NK-92 treated with Interleukin-12 subunit alpha and Interleukin-12 subunit beta, amount 100 ng/mL, for 24 hours (cell line): ENCODE measurements around the gene EML6.

ENCODE experiments used
- DNase-seq: peaks from one replicate; lab custom pipeline; 2025; lab: John Stamatoyannopoulos, UW

The EML6 gene

GRCh38 chr2:54914637-54915036, 191.2 kb downstream of the EML6 start:
- DNase-seq: no peak

DNA sequence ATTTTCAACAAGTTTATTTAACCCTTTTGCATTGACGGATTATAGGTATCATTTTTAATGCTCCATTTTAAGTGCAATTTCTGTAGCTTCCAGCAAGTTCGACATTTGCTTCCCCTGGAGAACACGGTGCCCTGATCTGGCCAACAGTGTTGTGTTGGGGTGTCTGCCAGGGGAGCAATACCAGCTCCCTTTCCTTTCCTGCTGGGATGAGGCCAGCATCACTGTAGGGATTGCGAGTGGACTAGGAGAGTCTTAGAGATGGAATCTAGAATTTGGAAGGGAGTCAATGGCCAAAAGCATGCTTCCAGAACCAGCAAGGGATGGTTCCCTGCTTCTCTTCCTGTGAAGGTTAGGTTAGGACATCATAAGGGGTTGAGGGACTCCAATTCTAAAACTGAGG, 191.6 kb downstream of the EML6 start:
- no peak for DNase-seq

DNA sequence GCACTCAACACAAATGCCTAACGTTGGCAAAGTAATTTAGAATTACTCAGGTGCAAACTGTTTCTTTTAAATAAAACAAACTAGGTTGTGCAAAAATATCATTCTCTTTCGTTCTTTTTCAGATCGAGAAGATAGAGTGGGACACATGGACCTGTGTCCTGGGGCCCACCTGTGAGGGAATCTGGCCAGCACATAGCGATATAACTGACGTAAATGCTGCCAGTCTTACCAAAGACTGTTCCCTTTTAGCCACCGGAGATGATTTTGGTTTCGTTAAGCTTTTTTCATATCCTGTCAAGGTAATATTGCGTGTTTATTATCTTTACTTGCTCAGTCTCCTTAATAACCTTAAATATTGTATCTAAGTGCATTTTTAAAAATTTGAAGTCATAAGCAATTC, 193.2 kb downstream of the EML6 start:
- no peak for DNase-seq

- no peak for DNase-seq
Measured at GRCh38 chr2:54918647-54919280, 195.3 kb downstream of the EML6 start.

DNA sequence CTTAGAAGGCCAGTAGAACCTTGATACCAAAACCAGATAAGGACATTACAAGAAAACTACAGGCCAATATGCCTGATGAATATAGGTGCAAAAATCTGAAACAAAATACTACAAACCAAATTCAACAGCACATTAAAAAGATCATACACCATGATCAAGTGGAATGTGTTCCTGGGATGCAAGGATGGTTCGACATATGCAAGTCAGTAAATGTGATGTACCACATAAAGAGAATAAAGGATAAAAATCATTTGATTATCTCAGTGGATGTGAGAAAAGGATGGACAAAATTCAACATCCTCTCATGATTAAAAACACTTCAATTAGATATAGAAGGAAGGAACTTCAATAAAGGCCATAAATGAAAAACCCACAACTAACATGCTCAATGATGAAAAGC, 197.2 kb downstream of the EML6 start:
- no peak for DNase-seq

GRCh38 chr2:54924121-54924520, 200.7 kb downstream of the EML6 start:
- no peak for DNase-seq

DNA sequence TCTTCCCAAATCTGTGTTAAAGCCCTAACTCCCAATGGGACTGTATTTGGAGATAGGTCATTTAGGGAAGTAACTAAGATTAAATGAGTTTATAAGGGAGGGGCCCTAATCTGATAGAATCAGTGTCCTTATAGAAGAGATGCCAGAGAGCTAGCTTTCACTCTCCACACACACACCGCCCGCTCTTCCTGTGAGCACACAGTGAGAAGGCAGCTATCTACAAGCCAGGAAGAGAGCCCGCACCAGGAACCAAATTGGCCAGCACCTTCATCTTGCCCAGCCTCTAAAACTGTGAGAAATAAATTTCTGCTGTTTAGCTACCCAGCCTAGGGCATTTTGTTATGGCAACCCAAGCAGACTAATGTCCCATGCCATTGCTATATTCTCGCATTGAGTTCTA, 201.6 kb downstream of the EML6 start:
- no peak for DNase-seq

DNA sequence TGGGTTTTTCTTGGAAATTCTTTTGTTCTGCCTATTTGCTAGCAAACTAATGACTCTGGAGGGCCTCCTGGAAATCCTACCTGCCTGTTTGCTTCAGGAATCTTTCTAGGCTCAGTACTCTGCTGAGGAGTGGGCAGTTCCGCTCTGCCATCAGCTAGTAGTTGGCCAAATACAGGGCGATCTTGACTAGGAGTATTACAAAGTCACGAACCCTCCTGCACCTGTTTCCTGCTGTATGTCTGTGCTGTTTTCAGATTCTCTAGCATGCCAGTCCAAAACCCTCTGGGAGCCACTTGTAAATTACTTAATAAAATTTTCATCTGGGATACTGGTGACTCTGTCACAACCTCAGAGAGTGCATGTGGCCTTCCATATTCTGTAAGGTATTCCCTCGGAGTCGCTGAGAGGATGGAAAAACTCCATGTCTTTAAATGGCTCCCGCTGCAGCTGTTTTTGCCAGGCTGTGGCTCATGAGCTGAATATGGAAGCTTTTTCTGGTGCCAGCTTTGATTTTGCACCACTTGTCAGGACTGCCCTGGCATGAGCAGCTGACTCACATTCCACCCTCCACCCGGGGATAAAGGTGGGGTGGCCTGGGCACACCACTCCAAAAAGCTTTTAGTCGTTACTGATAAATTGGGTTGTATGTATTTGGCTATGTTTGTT, 203.8 kb downstream of the EML6 start:
- no peak for DNase-seq

- DNase-seq: no peak
Measured at GRCh38 chr2:54927751-54928615, 204.5 kb downstream of the EML6 start.

DNA sequence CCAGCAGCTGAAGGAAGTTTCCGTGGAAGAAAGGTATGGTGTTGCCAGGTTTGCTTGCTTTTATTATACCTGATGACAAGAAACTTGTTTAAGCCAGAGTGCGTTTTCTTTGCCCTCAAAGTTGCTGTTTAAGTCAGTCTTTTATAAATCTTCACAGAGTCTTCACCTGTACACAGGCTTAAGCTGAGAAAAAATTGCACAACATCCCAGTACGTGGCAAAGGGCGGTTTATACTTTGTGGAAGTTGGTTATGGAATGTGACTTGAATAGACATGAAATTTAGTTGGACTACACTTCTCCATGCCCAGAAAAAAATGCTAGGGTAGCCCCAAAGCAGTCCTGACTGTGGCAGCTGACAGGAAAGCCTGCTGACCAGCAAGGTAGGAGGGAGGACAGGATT, 205.3 kb downstream of the EML6 start:
- DNase-seq: no peak

DNA sequence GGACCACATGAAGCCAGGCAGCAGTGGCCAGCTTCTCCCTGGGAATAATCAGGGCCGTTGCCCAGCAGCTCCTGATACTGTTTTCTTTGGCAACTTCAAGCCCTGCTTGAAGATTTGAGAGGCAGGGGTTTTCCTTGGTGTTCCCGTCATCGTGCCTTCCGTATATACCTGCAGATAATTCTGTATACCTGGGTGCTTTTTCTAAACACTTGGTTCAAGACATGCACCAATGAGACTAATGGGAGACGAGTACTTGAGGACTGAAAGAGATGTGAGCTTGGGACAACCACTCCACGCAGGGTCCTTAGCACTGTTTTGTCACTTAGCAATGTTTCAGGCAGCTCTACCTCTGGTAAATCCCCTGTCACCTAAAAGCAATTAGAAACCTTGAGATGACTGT, 208.0 kb downstream of the EML6 start:
- DNase-seq: no peak

DNA sequence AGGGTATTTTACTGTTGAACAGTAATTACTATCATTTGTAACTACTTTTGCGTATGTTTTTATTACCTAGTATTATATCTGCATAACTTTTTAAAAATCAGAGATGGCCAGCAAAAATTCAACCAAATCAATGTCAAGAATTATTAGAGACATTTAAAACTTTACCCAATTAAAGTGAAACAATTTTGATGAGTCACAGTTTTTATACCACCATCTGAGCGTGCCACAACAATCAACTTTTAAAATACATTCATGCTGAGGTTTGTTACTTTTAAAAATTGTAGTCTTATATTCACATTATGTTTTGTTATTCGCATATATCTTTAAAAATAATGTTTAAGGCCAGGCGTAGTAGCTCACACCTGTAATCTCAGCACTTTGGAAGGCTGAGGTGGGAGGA, 211.9 kb downstream of the EML6 start:
- no peak for DNase-seq

DNA sequence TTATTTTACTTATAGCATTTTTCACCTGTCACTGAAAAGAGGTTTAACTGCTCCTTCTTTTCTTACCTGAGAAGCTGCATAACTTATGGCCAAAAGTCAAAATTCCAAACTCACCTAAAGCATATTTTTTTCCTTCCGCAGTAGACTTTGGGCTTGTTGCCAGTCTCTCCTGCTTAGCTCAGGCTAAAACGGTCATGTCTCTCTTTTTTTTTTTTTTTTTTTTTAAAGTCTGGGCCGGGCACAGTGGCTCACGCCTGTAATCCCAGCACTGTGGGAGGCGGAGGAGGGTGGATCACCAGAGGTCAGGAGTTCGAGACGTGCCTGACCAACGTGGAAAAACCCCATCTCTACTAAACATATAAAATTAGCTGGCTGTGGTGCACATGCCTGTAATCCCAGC, 213.3 kb downstream of the EML6 start:
- no peak for DNase-seq

GRCh38 chr2:54939446-54940118, 216.1 kb downstream of the EML6 start:
- DNase-seq: no peak

- no peak for DNase-seq
Measured at GRCh38 chr2:54940723-54941122, 217.3 kb downstream of the EML6 start.

DNA sequence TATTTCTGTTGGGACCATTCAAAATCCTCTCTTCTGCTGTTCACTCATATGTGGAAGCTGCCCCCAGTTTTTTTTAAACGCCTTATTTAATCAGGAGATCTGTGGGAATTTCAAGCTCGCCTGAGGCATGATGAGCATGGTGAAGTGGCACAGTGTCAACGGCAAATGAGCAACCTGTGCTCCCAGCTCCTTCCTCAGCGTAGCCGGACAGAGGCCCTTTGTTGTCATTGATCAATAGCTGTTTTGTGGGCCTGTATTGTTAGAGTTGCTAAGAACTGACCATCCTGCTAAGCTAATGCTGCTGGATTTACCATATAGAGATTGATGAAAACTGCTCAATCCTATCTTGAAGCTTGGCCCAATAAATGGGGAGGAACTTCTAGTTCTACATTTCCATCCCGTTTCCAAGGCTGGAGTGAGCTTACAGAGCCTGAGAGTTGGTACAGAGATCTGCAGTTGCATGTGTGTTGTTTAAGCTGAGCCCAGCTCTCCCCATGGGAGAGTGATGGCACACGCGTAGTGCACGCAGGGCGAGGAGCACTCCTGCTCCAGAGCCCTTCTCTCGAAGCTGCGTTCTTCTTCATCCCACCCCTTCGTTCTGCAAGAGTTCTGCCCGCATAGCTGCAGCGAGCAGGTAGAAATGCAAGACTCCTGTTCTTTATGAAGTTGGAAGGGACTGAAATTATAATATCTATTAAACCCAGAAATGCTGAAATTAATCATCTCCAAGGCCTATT, 218.0 kb downstream of the EML6 start:
- no peak for DNase-seq

- DNase-seq: peak; percentile 56
Measured at GRCh38 chr2:54942373-54942772, 218.9 kb downstream of the EML6 start.

DNA sequence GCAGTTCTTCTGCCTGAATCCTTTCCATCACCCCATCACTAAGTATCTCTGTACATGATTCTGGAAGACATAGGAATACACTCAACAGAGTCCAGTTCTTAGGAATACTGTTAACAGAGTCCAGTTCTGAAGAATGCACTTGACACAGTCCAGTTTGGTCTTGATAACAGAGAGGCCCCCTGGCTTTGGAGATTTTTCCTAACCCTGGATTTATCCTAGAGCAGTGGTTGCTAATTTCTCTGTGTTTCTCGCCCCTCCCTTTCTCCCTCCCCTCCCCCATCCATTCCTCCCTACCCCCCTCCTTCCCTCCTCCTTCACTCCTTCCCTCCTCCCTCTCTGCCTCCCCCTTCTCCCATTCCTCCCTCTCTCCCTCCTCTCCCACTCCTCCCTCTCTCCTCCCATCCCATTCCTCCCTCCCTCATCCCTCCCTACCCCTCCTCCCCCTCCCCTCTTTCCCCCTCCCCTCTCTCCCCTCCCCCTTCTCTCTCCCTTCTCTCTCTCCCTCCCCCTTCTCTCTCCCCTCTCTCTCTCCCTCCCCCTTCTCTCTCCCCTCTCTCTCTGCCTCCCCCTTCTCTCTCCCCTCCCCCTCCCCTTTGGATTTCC, 221.4 kb downstream of the EML6 start:
- no peak for DNase-seq

DNA sequence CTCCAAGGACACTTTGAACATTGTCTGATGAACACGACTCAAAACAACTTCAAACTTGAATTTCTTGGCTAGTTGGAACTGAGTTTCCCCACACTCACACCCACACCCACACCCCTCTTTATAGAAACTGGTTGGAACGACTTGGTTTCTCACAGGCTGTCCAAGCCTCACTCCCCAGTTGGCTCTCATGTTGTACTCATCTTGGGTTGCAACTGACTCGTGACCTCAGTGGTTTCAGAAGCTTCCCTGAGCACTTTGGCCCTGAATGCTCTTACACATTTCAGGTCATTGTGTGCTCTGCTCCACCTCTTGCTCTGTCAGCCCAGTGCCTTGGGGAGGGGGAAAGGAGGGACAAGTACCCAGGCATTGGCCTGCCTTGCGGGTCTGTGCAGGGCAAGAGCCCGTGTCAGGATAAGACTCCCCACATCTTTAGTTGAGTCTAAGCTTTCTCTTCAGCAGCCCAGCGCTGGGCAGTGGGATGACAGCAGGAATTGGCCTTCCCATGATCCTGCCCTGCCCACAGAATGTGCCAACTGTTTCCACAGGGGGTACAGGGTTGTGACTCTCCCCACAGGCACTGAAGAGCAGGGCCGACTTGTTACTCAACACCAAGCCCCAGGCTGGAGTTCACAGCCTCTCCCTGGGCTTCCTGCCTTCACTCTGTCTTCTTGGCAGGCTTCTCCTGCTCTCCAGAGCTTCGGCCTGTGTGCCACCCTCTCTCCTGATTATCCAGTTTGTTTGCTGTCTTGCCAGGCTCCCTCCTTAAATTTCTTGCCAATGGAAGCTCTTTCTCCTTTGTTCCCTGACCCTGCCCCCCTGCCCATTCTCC, 222.1 kb downstream of the EML6 start:
- peak; percentile 39 for DNase-seq

GRCh38 chr2:54946220-54946805, 222.9 kb downstream of the EML6 start:
- DNase-seq: no peak
